DOHH2 (cell line): Measurements from ENCODE around the gene SAMD4A.

ENCODE experiments used
- CTCF ChIP-seq: fragments of 200-600 bp; sonication (generic); IDR thresholded peaks from one replicate; pipeline ENCODE4 v1.5.1; 2014; ENCODE audit warnings: antibody characterized with exemption, mild to moderate bottlenecking, low read depth, low read length; ENCODE audit not compliant: poor library complexity, severe bottlenecking
- EZH2phosphoT487 ChIP-seq: fragments of 200-600 bp; sonication (generic); IDR thresholded peaks from 2 replicates; pipeline ENCODE4 v1.6.1; 2017; ENCODE audit warnings: borderline replicate concordance, mild to moderate bottlenecking, antibody characterized with exemption, low read length, moderate library complexity, mixed read lengths

DNA sequence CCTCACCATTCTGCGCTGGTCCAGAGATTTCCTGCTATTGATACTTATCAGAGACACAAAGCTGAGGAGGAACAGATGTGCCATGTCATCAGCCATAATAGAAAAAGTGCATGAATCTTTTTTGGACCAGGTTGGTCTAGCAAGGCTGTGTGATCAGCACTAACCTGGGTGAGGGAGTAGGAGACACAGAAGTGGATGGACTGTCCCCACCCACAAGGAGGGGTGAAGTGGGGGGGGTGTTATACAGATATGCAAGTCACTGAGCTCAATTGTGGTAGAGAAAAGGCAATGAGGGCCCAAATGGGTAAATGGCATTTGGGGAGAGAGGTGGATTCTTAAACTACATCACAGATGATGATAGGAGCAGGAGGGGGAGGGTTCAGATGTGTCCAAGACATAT is 123.0 kb downstream of the SAMD4A start:
- TF ChIP-seq CTCF (no peak), EZH2phosphoT487 (no peak)
